HCT116 (cell line): ENCODE measurements around the gene CX3CR1. TPM values are rescaled to one million over a fixed set of nuclear protein-coding genes. Genes with fewer than 3 reads are reported as not detected.

Source experiments
- ATAC-seq: fragments of 200-7000 bp; cut with Tn5 transposase; 2 replicates; pipeline ENCODE4 v1.9.1; 2020; ENCODE audit warnings: mild to moderate bottlenecking, moderate library complexity
- BruUV-seq: library from RNA; stranded (reverse); fragments of 400-500 nt; replicated peaks from 2 replicates; lab custom pipeline; 2021; lab: Mats Ljungman, UMichigan
- CTCF ChIA-PET: fragments of 300-600 bp; sonication (Branson Sonifier 250); formaldehyde crosslinking; loops from one replicate; lab custom pipeline; 2021; ENCODE audit warnings: antibody characterized with exemption; lab: Charles Lee
- POLR2A ChIA-PET: fragments of 300-600, 350-600 bp; sonication (Branson Sonifier 250); formaldehyde crosslinking; loops from one replicate; lab custom pipeline; 2021; ENCODE audit warnings: antibody characterized with exemption; lab: Charles Lee
- RAD21 ChIA-PET, 2 experiments: fragments of 300-600 bp; sonication (Branson Sonifier 250); formaldehyde crosslinking; loops; one replicate each; lab custom pipeline; 2023; ENCODE audit warnings: low total read pairs in 2 of 2; ENCODE audit not compliant: uncharacterized antibody in 2 of 2, unreplicated experiment in 2 of 2, low non-redundant PET in 1 of 2; lab: Charles Lee
- DNase-seq: peaks from one replicate; pipeline ENCODE4 v3.0.0-alpha.2; 2010; ENCODE audit warnings: low read depth, low spot score
- H2AFZ ChIP-seq: fragments of 200-600 bp; shearing (Covaris generic), sonication (generic); 2 replicates; pipeline ENCODE4 v1.6.1; 2017; ENCODE audit warnings: low read depth, mixed run types, mixed read lengths, antibody characterized with exemption, low read length; ENCODE audit not compliant: poor library complexity, severe bottlenecking
- H3K27ac ChIP-seq: 2 replicates; pipeline ENCODE4 v1.5.1; 2012; ENCODE audit warnings: low read depth, low read length
- H3K27me3 ChIP-seq: fragments of 200-600 bp; sonication (generic); 2 replicates; pipeline ENCODE4 v1.6.1; 2016; ENCODE audit warnings: mixed run types, low read length, mixed read lengths; ENCODE audit not compliant: insufficient read depth
- H3K36me3 ChIP-seq, 2 experiments: fragments of 200-500 bp in 1 of 2; fragments of 200-600 bp in 1 of 2; sonication (Bioruptor generic) in 1 of 2; sonication (generic) in 1 of 2; 2 replicates each; pipeline versions ENCODE4 v1.5.1 to v1.6.1; 2014 to 2016; ENCODE audit warnings: low read length in 2 of 2, inconsistent platforms in 1 of 2, mixed read lengths in 1 of 2, mixed run types in 1 of 2; ENCODE audit not compliant: insufficient read depth in 2 of 2, control insufficient read depth in 1 of 2
- H3K4me1 ChIP-seq, 2 experiments: fragments of 200-600 bp in 1 of 2; sonication (generic) in 1 of 2; 2 replicates each; pipeline versions ENCODE4 v1.5.1 to v1.6.1; 2012 to 2017; ENCODE audit warnings: low read length in 2 of 2, inconsistent platforms in 1 of 2, mild to moderate bottlenecking in 1 of 2, mixed read lengths in 1 of 2, mixed run types in 1 of 2, moderate library complexity in 1 of 2; ENCODE audit not compliant: insufficient read depth in 2 of 2, control insufficient read depth in 1 of 2
- H3K4me2 ChIP-seq: fragments of 200-600 bp; sonication (generic); 2 replicates; pipeline ENCODE4 v1.6.1; 2017; ENCODE audit warnings: mixed run types, low read length, mixed read lengths
- H3K4me3 ChIP-seq, 2 experiments: fragments of 200-600 bp in 1 of 2; sonication (generic) in 1 of 2; replicated peaks in 1 of 2; 2 replicates each; pipeline ENCODE4 v1.5.1; 2011 to 2016; ENCODE audit warnings: low read length in 2 of 2, control low read depth in 1 of 2, low read depth in 1 of 2, mild to moderate bottlenecking in 1 of 2, mixed read lengths in 1 of 2, mixed run types in 1 of 2
- H3K79me2 ChIP-seq: fragments of 200-600 bp; sonication (generic); 2 replicates; pipeline ENCODE4 v1.6.1; 2017; ENCODE audit warnings: mild to moderate bottlenecking, mixed run types, low read length, moderate library complexity, mixed read lengths; ENCODE audit not compliant: insufficient read depth
- H3K9ac ChIP-seq: fragments of 200-600 bp; sonication (generic); 2 replicates; pipeline ENCODE4 v1.6.1; 2016; ENCODE audit warnings: low read length, mixed read lengths
- H3K9me2 ChIP-seq: fragments of 200-600 bp; sonication (generic), shearing (Covaris generic); 2 replicates; pipeline ENCODE4 v1.6.1; 2017; ENCODE audit warnings: mixed run types, mild to moderate bottlenecking, moderate library complexity; ENCODE audit not compliant: insufficient read depth
- H3K9me3 ChIP-seq, 2 experiments: fragments of 200-500 bp in 1 of 2; fragments of 200-600 bp in 1 of 2; sonication (Bioruptor generic) in 1 of 2; sonication (generic) in 1 of 2; 2 replicates each; pipeline ENCODE4 v1.6.1; 2014 to 2017; ENCODE audit warnings: low read length in 2 of 2, mixed read lengths in 2 of 2, inconsistent platforms in 1 of 2, low read depth in 1 of 2, mild to moderate bottlenecking in 1 of 2, mixed run types in 1 of 2, moderate library complexity in 1 of 2; ENCODE audit not compliant: control insufficient read depth in 1 of 2, insufficient read depth in 1 of 2
- H4K20me1 ChIP-seq: fragments of 200-600 bp; sonication (generic), shearing (Covaris generic); 2 replicates; pipeline ENCODE4 v1.6.1; 2017; ENCODE audit warnings: mixed run types, mild to moderate bottlenecking, moderate library complexity; ENCODE audit not compliant: insufficient read depth
- CBX3 ChIP-seq: IDR thresholded peaks from 2 replicates; pipeline ENCODE4 v1.6.1; 2012; ENCODE audit warnings: low read depth
- CEBPB ChIP-seq: IDR thresholded peaks from 2 replicates; pipeline ENCODE4 v1.6.1; 2012; ENCODE audit warnings: low read depth
- EGR1 ChIP-seq: IDR thresholded peaks from 2 replicates; pipeline ENCODE4 v1.6.1; 2012; ENCODE audit warnings: low read depth
- ELF1 ChIP-seq: IDR thresholded peaks from 2 replicates; pipeline ENCODE4 v1.6.1; 2012; ENCODE audit warnings: low read depth, borderline replicate concordance
- EZH2 ChIP-seq: fragments of 200-600 bp; sonication (generic); IDR thresholded peaks from 2 replicates; pipeline ENCODE4 v1.6.1; 2017; ENCODE audit warnings: antibody characterized with exemption, mixed run types
- FOSL1 ChIP-seq: IDR thresholded peaks from 2 replicates; pipeline ENCODE4 v1.6.1; 2012; ENCODE audit warnings: low read depth
- JUND ChIP-seq: IDR thresholded peaks from 2 replicates; pipeline ENCODE4 v1.6.1; 2012
- MAX ChIP-seq: IDR thresholded peaks from 2 replicates; pipeline ENCODE4 v1.6.1; 2012
- POLR2AphosphoS5 ChIP-seq: IDR thresholded peaks from 2 replicates; pipeline ENCODE4 v1.6.1; 2011; ENCODE audit warnings: mild to moderate bottlenecking, low read depth, low read length, moderate library complexity
- REST ChIP-seq: IDR thresholded peaks from 2 replicates; pipeline ENCODE4 v1.6.1; 2012; ENCODE audit warnings: low read depth
- SIN3A ChIP-seq: IDR thresholded peaks from 2 replicates; pipeline ENCODE4 v1.6.1; 2012; ENCODE audit warnings: low read depth
- SP1 ChIP-seq: IDR thresholded peaks from 2 replicates; pipeline ENCODE4 v1.6.1; 2012; ENCODE audit warnings: low read depth
- SRF ChIP-seq: IDR thresholded peaks from 2 replicates; pipeline ENCODE4 v1.6.1; 2012; ENCODE audit warnings: low read depth
- TCF7L2 ChIP-seq: IDR thresholded peaks from 2 replicates; pipeline ENCODE4 v1.7.0; 2011; ENCODE audit warnings: borderline replicate concordance, inconsistent platforms; ENCODE audit not compliant: insufficient read depth, insufficient read length; ENCODE audit errors: extremely low read depth
- ZBTB33 ChIP-seq: IDR thresholded peaks from 2 replicates; pipeline ENCODE4 v1.6.1; 2011; ENCODE audit warnings: mild to moderate bottlenecking, low read length, moderate library complexity; ENCODE audit not compliant: insufficient replicate concordance; ENCODE audit errors: extremely low read depth
- ZFX ChIP-seq: fragments of 450-650 bp; IDR thresholded peaks from 2 replicates; pipeline ENCODE4 v1.6.1; 2017
- ZNF274 ChIP-seq: fragments of 200-500 bp; sonication (Bioruptor generic); IDR thresholded peaks from 2 replicates; pipeline ENCODE4 v1.6.1; 2014; ENCODE audit warnings: mild to moderate bottlenecking, low read depth, low read length, inconsistent platforms
- intact Hi-C: fragments of 100-400 bp; cut with micrococcal nuclease; formaldehyde crosslinking; loops from 2 replicates; pipeline ENCODE4 v1.10.0; 2022
- total RNA-seq: library from RNA; stranded (reverse); gene quantifications from one replicate; pipeline ENCODE4 v1.2.1, GENCODE V29; 2021; ENCODE audit not compliant: unreplicated experiment
- TF ChIP-seq, protein P1 (sequence below): IDR thresholded peaks from 2 replicates; pipeline ENCODE4 v1.6.1; 2012
- TF ChIP-seq, protein P2 (sequence below), 3 experiments: fragments of 200-600 bp in 1 of 3; sonication (generic) in 1 of 3; IDR thresholded peaks in 2 of 3; conservative IDR thresholded peaks in 1 of 3; 2 replicates each; pipeline ENCODE4 v1.5.1; 2012 to 2017; ENCODE audit warnings: low read depth in 2 of 3, low read length in 2 of 3, antibody characterized with exemption in 1 of 3, borderline replicate concordance in 1 of 3, control low read depth in 1 of 3, mild to moderate bottlenecking in 1 of 3, mixed read lengths in 1 of 3, mixed run types in 1 of 3, moderate library complexity in 1 of 3; ENCODE audit not compliant: insufficient read depth in 1 of 3

The CX3CR1 gene
- total RNA-seq, 1 experiment from 2014 or later = 0.10 TPM

DNA sequence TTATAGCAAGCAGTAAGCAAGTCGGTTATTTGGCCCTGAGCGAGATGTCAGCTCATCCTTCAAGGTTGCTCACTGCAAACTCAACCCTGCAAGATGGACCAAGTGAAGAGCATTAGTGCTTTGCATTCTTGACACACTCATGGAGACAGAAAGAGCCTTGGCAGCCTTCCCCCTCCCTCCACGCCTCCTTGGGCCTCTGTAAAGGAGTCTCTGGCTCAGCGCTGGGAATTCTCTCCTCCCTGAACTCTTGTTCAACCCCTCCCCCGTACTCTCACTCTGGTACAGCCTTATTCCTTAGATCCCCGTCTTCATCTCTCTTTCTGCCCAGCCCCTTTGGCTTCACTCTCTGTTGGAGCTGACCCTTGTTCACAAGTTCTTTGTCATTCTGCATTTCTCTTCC lies 2.2 kb upstream of the CX3CR1 start:
- no peaks in the 10 kb centered on the region for H3K79me2 ChIP-seq
- no peaks in the 10 kb centered on the region for H3K4me1 ChIP-seq
- ChIA-PET RAD21 (no interaction called here), POLR2A (no interaction called here), CTCF (no interaction called here)
- ATAC-seq = no peak
- no peak overlapping the region for H3K4me2 ChIP-seq
- H3K9ac ChIP-seq = no peak overlapping the region
- BruUV-seq = no TSS peak
- H3K9me3 ChIP-seq = no peaks in the 10 kb centered on the region
- DNase-seq = no peak
- H3K4me3 ChIP-seq = no peak overlapping the region
- TF ChIP-seq EGR1 = no peak
- TF ChIP-seq, protein P1, sequence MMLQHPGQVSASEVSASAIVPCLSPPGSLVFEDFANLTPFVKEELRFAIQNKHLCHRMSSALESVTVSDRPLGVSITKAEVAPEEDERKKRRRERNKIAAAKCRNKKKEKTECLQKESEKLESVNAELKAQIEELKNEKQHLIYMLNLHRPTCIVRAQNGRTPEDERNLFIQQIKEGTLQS = no peak
- TF ChIP-seq ZBTB33 = no peak
- TF ChIP-seq SP1 = no peak
- no peak for TF ChIP-seq CEBPB
- no peak for TF ChIP-seq REST
- TF ChIP-seq, protein P2, sequence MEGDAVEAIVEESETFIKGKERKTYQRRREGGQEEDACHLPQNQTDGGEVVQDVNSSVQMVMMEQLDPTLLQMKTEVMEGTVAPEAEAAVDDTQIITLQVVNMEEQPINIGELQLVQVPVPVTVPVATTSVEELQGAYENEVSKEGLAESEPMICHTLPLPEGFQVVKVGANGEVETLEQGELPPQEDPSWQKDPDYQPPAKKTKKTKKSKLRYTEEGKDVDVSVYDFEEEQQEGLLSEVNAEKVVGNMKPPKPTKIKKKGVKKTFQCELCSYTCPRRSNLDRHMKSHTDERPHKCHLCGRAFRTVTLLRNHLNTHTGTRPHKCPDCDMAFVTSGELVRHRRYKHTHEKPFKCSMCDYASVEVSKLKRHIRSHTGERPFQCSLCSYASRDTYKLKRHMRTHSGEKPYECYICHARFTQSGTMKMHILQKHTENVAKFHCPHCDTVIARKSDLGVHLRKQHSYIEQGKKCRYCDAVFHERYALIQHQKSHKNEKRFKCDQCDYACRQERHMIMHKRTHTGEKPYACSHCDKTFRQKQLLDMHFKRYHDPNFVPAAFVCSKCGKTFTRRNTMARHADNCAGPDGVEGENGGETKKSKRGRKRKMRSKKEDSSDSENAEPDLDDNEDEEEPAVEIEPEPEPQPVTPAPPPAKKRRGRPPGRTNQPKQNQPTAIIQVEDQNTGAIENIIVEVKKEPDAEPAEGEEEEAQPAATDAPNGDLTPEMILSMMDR (IDR thresholded peaks at IDR 0.05 in 2 of 3, conservative IDR thresholded peaks at IDR 0.05 in 1 of 3; ENCODE audit: borderline replicate concordance in 1 of 3, insufficient read depth in 1 of 3, low read depth in 2 of 3, low read length in 2 of 3) = no peak
- no peak for TF ChIP-seq MAX
- TF ChIP-seq ZFX = no peak
- no peak for TF ChIP-seq TCF7L2
- no peak for TF ChIP-seq ELF1
- TF ChIP-seq SRF = no peak
- no peak for TF ChIP-seq EZH2
- TF ChIP-seq CBX3 = no peak
- TF ChIP-seq JUND = no peak
- no peak for TF ChIP-seq SIN3A
- TF ChIP-seq FOSL1 = no peak
- TF ChIP-seq POLR2AphosphoS5 = no peak
- TF ChIP-seq ZNF274 = no peak
- no peaks in the 10 kb centered on the region for H4K20me1 ChIP-seq
- H2AFZ ChIP-seq = no peak overlapping the region
- intact Hi-C loops = no loop called here
- H3K27ac ChIP-seq = no peak overlapping the region
- no peaks in the 10 kb centered on the region for H3K9me2 ChIP-seq
- peaks cover 11% of the 10 kb centered on the region for H3K27me3 ChIP-seq
- H3K36me3 ChIP-seq = no peaks in the 10 kb centered on the region
